HepG2 (cell line): Measurements from ENCODE around the gene ROBO3. TPM values are rescaled to one million over a fixed set of nuclear protein-coding genes. Genes with fewer than 3 reads are reported as not detected.

Experiments
- CCDC6 ChIP-seq: sonication (generic); formaldehyde crosslinking; IDR thresholded peaks from 2 replicates; pipeline ENCODE4 v1.8.1; 2022; ENCODE audit warnings: mild to moderate bottlenecking, missing genetic modification reagents, moderate library complexity
- ERF ChIP-seq: IDR thresholded peaks from 2 replicates; pipeline ENCODE4 v1.6.1; 2018; ENCODE audit warnings: missing biosample characterization, missing genetic modification reagents
- SP5 ChIP-seq: IDR thresholded peaks from 2 replicates; pipeline ENCODE4 v1.6.1; 2016; ENCODE audit warnings: low read depth, borderline replicate concordance
- ZFP37 ChIP-seq: sonication (generic); formaldehyde crosslinking; IDR thresholded peaks from 2 replicates; pipeline ENCODE4 v1.4.0; 2020; ENCODE audit warnings: missing genetic modification reagents, borderline replicate concordance
- ZNF17 ChIP-seq: sonication (generic); formaldehyde crosslinking; IDR thresholded peaks from 2 replicates; pipeline ENCODE4 v1.5.0; 2020; ENCODE audit warnings: mild to moderate bottlenecking, missing genetic modification reagents
- ZNF274 ChIP-seq: sonication (generic); formaldehyde crosslinking; IDR thresholded peaks from 2 replicates; pipeline ENCODE4 v1.5.1; 2020; ENCODE audit warnings: mild to moderate bottlenecking, missing genetic modification reagents
- ZNF652 ChIP-seq: IDR thresholded peaks from 2 replicates; pipeline ENCODE4 v1.6.1; 2016; ENCODE audit warnings: low read depth, borderline replicate concordance
- ZNF816 ChIP-seq: sonication (generic); formaldehyde crosslinking; IDR thresholded peaks from 2 replicates; pipeline ENCODE4 v1.8.0; 2022; ENCODE audit warnings: missing genetic modification reagents, mild to moderate bottlenecking, borderline replicate concordance
- polyA plus RNA-seq, 8 experiments: library from polyadenylated mRNA; depleted of rRNA in 3 of 8; stranded (reverse) in 7 of 8; unstranded in 1 of 8; fragments of >200 nt; fragmentation: Illumina TruSeq in 4 of 8; extraction: Trizol in 4 of 8; gene quantifications; 2 replicates each; pipeline versions ENCODE4 v1.2.1 to v1.2.3, GENCODE V29; 2011 to 2016; ENCODE audit warnings: low read depth in 4 of 8, missing spikeins in 1 of 8, mixed read lengths in 1 of 8; ENCODE audit not compliant: insufficient read depth in 1 of 8
- total RNA-seq, 5 experiments: library from RNA; depleted of rRNA; stranded (reverse); fragments of >200 nt; fragmentation: Illumina TruSeq; extraction: Trizol; gene quantifications; 2 replicates each; pipeline ENCODE4 v1.2.3, GENCODE V29; 2016; ENCODE audit warnings: low read depth in 1 of 5
- TF ChIP-seq, protein P1 (sequence below): sonication (generic); formaldehyde crosslinking; IDR thresholded peaks from 2 replicates; pipeline ENCODE4 v1.8.0; 2022; ENCODE audit warnings: mild to moderate bottlenecking, missing genetic modification reagents; ENCODE audit not compliant: insufficient replicate concordance
- TF ChIP-seq, protein P2 (sequence below), 2 experiments: IDR thresholded peaks; 2 replicates each; pipeline ENCODE4 v1.6.1; 2011 to 2012; ENCODE audit warnings: low read length in 2 of 2, borderline replicate concordance in 1 of 2, low read depth in 1 of 2, mild to moderate bottlenecking in 1 of 2, moderate library complexity in 1 of 2
- TF ChIP-seq, protein P3 (sequence below): sonication (generic); formaldehyde crosslinking; IDR thresholded peaks from 2 replicates; pipeline ENCODE4 v1.4.0; 2020; ENCODE audit warnings: missing genetic modification reagents
- TF ChIP-seq, protein P4 (sequence below): IDR thresholded peaks from 2 replicates; pipeline ENCODE4 v1.6.1; 2012; ENCODE audit warnings: inconsistent platforms
- TF ChIP-seq, protein P5 (sequence below): sonication (generic); formaldehyde crosslinking; IDR thresholded peaks from 2 replicates; pipeline ENCODE4 v1.4.0; 2020; ENCODE audit warnings: missing genetic modification reagents, borderline replicate concordance

ROBO3 gene
- total and polyA plus RNA-seq, 2 of the 13 experiments (the other 11 are each of a cell fraction or from before 2014, with no cell fraction given) = 0.07 to 2.4 TPM

DNA sequence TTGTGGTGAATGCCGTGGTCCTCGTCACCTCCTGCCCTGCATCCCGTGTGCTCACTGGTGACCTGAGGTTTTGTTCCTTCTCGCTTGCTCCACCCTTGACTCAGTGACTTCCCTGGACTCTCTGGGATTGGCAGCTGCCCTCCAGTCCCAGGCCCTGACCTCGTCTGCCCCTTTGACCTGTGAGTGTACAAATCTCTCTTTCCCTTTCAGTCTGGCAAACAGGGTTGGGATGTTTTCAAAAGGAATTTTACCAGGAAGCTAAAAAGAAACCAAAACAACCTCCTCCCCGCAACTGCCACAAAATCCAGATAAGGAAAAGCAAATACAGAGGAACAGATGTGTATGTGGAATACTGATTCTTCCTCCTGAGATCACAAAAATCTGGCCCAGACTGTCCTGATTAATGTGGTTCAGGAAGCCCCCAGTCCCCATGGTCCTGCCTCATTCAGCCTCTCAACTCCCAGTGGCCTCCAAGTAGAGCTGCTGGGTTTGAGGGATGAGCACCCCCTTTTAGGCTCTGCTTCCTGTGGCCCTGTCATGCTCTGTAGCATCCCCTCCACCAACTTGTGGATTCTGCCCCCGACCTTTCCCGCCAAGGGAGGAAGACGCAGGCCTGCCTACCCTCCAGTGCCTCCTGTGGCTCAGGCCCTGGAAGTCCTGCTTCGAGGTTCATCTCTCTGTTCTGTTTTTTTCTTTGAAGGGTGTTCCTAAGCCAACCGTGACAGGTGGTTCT is 17.3 kb downstream of the ROBO3 start (continued):
- TF ChIP-seq, protein P1, sequence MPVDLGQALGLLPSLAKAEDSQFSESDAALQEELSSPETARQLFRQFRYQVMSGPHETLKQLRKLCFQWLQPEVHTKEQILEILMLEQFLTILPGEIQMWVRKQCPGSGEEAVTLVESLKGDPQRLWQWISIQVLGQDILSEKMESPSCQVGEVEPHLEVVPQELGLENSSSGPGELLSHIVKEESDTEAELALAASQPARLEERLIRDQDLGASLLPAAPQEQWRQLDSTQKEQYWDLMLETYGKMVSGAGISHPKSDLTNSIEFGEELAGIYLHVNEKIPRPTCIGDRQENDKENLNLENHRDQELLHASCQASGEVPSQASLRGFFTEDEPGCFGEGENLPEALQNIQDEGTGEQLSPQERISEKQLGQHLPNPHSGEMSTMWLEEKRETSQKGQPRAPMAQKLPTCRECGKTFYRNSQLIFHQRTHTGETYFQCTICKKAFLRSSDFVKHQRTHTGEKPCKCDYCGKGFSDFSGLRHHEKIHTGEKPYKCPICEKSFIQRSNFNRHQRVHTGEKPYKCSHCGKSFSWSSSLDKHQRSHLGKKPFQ (CRISPR knock-in tag) = no peak
- TF ChIP-seq, protein P2, sequence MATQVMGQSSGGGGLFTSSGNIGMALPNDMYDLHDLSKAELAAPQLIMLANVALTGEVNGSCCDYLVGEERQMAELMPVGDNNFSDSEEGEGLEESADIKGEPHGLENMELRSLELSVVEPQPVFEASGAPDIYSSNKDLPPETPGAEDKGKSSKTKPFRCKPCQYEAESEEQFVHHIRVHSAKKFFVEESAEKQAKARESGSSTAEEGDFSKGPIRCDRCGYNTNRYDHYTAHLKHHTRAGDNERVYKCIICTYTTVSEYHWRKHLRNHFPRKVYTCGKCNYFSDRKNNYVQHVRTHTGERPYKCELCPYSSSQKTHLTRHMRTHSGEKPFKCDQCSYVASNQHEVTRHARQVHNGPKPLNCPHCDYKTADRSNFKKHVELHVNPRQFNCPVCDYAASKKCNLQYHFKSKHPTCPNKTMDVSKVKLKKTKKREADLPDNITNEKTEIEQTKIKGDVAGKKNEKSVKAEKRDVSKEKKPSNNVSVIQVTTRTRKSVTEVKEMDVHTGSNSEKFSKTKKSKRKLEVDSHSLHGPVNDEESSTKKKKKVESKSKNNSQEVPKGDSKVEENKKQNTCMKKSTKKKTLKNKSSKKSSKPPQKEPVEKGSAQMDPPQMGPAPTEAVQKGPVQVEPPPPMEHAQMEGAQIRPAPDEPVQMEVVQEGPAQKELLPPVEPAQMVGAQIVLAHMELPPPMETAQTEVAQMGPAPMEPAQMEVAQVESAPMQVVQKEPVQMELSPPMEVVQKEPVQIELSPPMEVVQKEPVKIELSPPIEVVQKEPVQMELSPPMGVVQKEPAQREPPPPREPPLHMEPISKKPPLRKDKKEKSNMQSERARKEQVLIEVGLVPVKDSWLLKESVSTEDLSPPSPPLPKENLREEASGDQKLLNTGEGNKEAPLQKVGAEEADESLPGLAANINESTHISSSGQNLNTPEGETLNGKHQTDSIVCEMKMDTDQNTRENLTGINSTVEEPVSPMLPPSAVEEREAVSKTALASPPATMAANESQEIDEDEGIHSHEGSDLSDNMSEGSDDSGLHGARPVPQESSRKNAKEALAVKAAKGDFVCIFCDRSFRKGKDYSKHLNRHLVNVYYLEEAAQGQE (IDR thresholded peaks at IDR 0.05; ENCODE audit: borderline replicate concordance in 1 of 2, low read depth in 1 of 2, low read length in 2 of 2) = no peak
- TF ChIP-seq CCDC6 (CRISPR knock-in tag) (no peak), ZFP37 (no peak), ZNF17 (CRISPR knock-in tag) (no peak), ZNF274 (CRISPR knock-in tag) (no peak), ZNF652 (no peak), ERF (CRISPR knock-in tag) (peak; percentile 52), SP5 (CRISPR knock-in tag) (peak; percentile 73), ZNF816 (CRISPR knock-in tag) (0 out of 2 replicates have a peak, but pooled peaks have one; percentile 43)
- TF ChIP-seq, protein P3, sequence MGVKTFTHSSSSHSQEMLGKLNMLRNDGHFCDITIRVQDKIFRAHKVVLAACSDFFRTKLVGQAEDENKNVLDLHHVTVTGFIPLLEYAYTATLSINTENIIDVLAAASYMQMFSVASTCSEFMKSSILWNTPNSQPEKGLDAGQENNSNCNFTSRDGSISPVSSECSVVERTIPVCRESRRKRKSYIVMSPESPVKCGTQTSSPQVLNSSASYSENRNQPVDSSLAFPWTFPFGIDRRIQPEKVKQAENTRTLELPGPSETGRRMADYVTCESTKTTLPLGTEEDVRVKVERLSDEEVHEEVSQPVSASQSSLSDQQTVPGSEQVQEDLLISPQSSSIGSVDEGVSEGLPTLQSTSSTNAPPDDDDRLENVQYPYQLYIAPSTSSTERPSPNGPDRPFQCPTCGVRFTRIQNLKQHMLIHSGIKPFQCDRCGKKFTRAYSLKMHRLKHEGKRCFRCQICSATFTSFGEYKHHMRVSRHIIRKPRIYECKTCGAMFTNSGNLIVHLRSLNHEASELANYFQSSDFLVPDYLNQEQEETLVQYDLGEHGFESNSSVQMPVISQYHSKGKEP (CRISPR knock-in tag) = no peak
- TF ChIP-seq, protein P4, sequence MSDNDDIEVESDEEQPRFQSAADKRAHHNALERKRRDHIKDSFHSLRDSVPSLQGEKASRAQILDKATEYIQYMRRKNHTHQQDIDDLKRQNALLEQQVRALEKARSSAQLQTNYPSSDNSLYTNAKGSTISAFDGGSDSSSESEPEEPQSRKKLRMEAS = peak; percentile 62
- TF ChIP-seq, protein P5, sequence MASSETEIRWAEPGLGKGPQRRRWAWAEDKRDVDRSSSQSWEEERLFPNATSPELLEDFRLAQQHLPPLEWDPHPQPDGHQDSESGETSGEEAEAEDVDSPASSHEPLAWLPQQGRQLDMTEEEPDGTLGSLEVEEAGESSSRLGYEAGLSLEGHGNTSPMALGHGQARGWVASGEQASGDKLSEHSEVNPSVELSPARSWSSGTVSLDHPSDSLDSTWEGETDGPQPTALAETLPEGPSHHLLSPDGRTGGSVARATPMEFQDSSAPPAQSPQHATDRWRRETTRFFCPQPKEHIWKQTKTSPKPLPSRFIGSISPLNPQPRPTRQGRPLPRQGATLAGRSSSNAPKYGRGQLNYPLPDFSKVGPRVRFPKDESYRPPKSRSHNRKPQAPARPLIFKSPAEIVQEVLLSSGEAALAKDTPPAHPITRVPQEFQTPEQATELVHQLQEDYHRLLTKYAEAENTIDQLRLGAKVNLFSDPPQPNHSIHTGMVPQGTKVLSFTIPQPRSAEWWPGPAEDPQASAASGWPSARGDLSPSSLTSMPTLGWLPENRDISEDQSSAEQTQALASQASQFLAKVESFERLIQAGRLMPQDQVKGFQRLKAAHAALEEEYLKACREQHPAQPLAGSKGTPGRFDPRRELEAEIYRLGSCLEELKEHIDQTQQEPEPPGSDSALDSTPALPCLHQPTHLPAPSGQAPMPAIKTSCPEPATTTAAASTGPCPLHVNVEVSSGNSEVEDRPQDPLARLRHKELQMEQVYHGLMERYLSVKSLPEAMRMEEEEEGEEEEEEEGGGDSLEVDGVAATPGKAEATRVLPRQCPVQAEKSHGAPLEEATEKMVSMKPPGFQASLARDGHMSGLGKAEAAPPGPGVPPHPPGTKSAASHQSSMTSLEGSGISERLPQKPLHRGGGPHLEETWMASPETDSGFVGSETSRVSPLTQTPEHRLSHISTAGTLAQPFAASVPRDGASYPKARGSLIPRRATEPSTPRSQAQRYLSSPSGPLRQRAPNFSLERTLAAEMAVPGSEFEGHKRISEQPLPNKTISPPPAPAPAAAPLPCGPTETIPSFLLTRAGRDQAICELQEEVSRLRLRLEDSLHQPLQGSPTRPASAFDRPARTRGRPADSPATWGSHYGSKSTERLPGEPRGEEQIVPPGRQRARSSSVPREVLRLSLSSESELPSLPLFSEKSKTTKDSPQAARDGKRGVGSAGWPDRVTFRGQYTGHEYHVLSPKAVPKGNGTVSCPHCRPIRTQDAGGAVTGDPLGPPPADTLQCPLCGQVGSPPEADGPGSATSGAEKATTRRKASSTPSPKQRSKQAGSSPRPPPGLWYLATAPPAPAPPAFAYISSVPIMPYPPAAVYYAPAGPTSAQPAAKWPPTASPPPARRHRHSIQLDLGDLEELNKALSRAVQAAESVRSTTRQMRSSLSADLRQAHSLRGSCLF (CRISPR knock-in tag) = no peak
